ENCODE measurements around the gene CLIP2. TPM values are rescaled to one million over a fixed set of nuclear protein-coding genes. Genes with fewer than 3 reads are reported as not detected.

Gene CLIP2
- total RNA-seq, 1 donor from 2014 or later, result 1.3 TPM

Other genes with a start within 250 kb of the CLIP2 start
- gene LIMK1, start 205.6 kb upstream of the CLIP2 start, total RNA-seq, result 19.5 and 24.9 TPM in 2 replicates
- gene EIF4H, start 115.1 kb upstream of the CLIP2 start, total RNA-seq, result 291 and 293 TPM in 2 replicates
- 30.9 and 31.3 TPM in 2 replicates for gene LAT2, start 79.4 kb upstream of the CLIP2 start, total RNA-seq
- 69.5 and 70.4 TPM in 2 replicates for gene RFC2, start 35.0 kb upstream of the CLIP2 start, total RNA-seq
- 0.39 and 0.73 TPM in 2 replicates for gene GTF2IRD1, start 164.5 kb downstream of the CLIP2 start, total RNA-seq

Measured in T-helper 2 cell treated with Interferon-gamma antibody and Interleukin-4, amounts not matched to agents 100 ng/mL and 5 ng/mL, for 36 hours (primary cell).